HepG2 (cell line): ENCODE data around the gene PRELP.

Experiments used
- TF ChIP-seq, protein P1 (sequence below): IDR thresholded peaks from 2 replicates; pipeline ENCODE4 v1.6.1; 2016
- TF ChIP-seq, protein P2 (sequence below): sonication (generic); formaldehyde crosslinking; IDR thresholded peaks from 2 replicates; pipeline ENCODE4 v1.5.0; 2020; ENCODE audit warnings: mild to moderate bottlenecking, missing genetic modification reagents, moderate library complexity
- TF ChIP-seq, protein P3 (sequence below): sonication (generic); formaldehyde crosslinking; IDR thresholded peaks from 2 replicates; pipeline ENCODE4 v1.5.1; 2020; ENCODE audit warnings: mild to moderate bottlenecking, moderate library complexity, missing genetic modification reagents

DNA sequence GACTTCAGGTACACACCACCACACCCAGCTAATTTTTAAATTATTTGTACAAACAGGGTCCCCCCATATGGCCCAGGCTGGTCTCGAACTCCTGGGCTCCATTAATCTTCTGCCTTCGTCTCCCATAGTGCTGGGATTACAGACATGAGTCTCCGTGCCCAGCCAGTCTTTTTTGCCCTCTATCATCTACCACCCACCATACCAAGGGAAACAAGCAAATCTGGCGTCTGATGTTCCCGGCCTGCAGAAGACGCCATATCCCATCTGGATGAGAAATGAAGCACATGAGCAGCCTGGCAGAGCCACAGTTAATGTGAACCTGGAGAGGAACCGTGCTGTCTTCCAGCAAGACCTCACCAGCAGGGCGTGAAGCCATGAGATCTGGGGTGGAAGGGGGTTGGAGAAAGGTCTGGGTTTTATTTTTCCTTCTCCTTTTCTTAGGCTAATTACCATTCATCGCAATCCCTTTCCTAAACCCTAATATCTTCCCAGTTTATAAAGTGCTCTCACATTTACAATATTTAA is 1.8 kb upstream of the PRELP start:
- TF ChIP-seq, protein P1, sequence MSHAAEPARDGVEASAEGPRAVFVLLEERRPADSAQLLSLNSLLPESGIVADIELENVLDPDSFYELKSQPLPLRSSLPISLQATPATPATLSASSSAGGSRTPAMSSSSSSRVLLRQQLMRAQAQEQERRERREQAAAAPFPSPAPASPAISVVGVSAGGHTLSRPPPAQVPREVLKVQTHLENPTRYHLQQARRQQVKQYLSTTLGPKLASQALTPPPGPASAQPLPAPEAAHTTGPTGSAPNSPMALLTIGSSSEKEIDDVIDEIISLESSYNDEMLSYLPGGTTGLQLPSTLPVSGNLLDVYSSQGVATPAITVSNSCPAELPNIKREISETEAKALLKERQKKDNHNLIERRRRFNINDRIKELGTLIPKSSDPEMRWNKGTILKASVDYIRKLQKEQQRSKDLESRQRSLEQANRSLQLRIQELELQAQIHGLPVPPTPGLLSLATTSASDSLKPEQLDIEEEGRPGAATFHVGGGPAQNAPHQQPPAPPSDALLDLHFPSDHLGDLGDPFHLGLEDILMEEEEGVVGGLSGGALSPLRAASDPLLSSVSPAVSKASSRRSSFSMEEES (CRISPR knock-in tag): no peak
- TF ChIP-seq, protein P2, sequence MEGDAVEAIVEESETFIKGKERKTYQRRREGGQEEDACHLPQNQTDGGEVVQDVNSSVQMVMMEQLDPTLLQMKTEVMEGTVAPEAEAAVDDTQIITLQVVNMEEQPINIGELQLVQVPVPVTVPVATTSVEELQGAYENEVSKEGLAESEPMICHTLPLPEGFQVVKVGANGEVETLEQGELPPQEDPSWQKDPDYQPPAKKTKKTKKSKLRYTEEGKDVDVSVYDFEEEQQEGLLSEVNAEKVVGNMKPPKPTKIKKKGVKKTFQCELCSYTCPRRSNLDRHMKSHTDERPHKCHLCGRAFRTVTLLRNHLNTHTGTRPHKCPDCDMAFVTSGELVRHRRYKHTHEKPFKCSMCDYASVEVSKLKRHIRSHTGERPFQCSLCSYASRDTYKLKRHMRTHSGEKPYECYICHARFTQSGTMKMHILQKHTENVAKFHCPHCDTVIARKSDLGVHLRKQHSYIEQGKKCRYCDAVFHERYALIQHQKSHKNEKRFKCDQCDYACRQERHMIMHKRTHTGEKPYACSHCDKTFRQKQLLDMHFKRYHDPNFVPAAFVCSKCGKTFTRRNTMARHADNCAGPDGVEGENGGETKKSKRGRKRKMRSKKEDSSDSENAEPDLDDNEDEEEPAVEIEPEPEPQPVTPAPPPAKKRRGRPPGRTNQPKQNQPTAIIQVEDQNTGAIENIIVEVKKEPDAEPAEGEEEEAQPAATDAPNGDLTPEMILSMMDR (CRISPR knock-in tag): no peak
- TF ChIP-seq, protein P3, sequence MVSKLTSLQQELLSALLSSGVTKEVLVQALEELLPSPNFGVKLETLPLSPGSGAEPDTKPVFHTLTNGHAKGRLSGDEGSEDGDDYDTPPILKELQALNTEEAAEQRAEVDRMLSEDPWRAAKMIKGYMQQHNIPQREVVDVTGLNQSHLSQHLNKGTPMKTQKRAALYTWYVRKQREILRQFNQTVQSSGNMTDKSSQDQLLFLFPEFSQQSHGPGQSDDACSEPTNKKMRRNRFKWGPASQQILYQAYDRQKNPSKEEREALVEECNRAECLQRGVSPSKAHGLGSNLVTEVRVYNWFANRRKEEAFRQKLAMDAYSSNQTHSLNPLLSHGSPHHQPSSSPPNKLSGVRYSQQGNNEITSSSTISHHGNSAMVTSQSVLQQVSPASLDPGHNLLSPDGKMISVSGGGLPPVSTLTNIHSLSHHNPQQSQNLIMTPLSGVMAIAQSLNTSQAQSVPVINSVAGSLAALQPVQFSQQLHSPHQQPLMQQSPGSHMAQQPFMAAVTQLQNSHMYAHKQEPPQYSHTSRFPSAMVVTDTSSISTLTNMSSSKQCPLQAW (CRISPR knock-in tag): no peak
